Fibroblast of pulmonary artery (primary cell): ENCODE measurements around the gene SMPDL3B.
"Not testable (repeated sequence)": the region's sequence is repeated elsewhere in the genome, so short reads cannot be mapped to it uniquely, and the experiment has no call there.

Experiments
- DNase-seq: peaks from one replicate; pipeline ENCODE4 v3.0.0-alpha.2; 2010; ENCODE audit warnings: low read depth
- H3K4me3 ChIP-seq: replicated peaks from 2 replicates; pipeline ENCODE4 v1.5.1; 2011; ENCODE audit warnings: low read depth, mild to moderate bottlenecking, control low read depth, low read length, moderate library complexity
- TF ChIP-seq, protein P1 (sequence below): IDR thresholded peaks from 2 replicates; pipeline ENCODE4 v1.5.1; 2011; ENCODE audit warnings: mild to moderate bottlenecking, control low read depth, low read length, inconsistent platforms; ENCODE audit errors: missing control alignments

SMPDL3B gene

GRCh38 chr1:27999055-27999454 is 64.3 kb downstream of the SMPDL3B start:
- TF ChIP-seq, protein P1, sequence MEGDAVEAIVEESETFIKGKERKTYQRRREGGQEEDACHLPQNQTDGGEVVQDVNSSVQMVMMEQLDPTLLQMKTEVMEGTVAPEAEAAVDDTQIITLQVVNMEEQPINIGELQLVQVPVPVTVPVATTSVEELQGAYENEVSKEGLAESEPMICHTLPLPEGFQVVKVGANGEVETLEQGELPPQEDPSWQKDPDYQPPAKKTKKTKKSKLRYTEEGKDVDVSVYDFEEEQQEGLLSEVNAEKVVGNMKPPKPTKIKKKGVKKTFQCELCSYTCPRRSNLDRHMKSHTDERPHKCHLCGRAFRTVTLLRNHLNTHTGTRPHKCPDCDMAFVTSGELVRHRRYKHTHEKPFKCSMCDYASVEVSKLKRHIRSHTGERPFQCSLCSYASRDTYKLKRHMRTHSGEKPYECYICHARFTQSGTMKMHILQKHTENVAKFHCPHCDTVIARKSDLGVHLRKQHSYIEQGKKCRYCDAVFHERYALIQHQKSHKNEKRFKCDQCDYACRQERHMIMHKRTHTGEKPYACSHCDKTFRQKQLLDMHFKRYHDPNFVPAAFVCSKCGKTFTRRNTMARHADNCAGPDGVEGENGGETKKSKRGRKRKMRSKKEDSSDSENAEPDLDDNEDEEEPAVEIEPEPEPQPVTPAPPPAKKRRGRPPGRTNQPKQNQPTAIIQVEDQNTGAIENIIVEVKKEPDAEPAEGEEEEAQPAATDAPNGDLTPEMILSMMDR = no peak

GRCh38 chr1:28002600-28002999 is 67.8 kb downstream of the SMPDL3B start:
- no peak overlapping the region for H3K4me3 ChIP-seq
- no peak for DNase-seq
- TF ChIP-seq, protein P1 = no peak

More at GRCh38 chr1:27999055-27999454, 64.3 kb downstream of the SMPDL3B start:
- H3K4me3 ChIP-seq = no peak overlapping the region
- no peak for DNase-seq

- not testable (repeated sequence) for H3K4me3 ChIP-seq, DNase-seq
These were observed 68.3 kb downstream of the SMPDL3B start for GRCh38 chr1:28003117-28003516.
